PC-9 (cell line): ENCODE measurements around the gene ACVR1. TPM values are rescaled to one million over a fixed set of nuclear protein-coding genes. Genes with fewer than 3 reads are reported as not detected.

Source experiments
- BruUV-seq: library from RNA; stranded (reverse); fragments of 400-500 nt; replicated peaks from 2 replicates; lab custom pipeline; 2021; lab: Mats Ljungman, UMichigan
- CTCF ChIA-PET: fragments of 300-600 bp; sonication (Branson Sonifier 250); formaldehyde crosslinking; loops from one replicate; lab custom pipeline; 2022; ENCODE audit warnings: antibody characterized with exemption; lab: Charles Lee
- POLR2A ChIA-PET: fragments of 300-600 bp; sonication (Branson Sonifier 250); formaldehyde crosslinking; loops from one replicate; lab custom pipeline; 2022; ENCODE audit warnings: antibody characterized with exemption; ENCODE audit not compliant: unreplicated experiment; lab: Charles Lee
- DNase-seq, 2 experiments: peaks; one replicate each; pipeline versions ENCODE4 v3.0.0 to v3.0.0-alpha.2; 2015 to 2022; ENCODE audit warnings: mixed read lengths in 1 of 2
- H2AFZ ChIP-seq: fragments of 200-600 bp; sonication (generic); 2 replicates; pipeline ENCODE4 v1.8.1; 2017; ENCODE audit warnings: antibody characterized with exemption
- H3F3A ChIP-seq: fragments of 200-600 bp; sonication (generic); 2 replicates; pipeline ENCODE4 v1.8.1; 2017; ENCODE audit warnings: antibody characterized with exemption, mild to moderate bottlenecking, low read depth; ENCODE audit not compliant: insufficient read depth
- H3K27ac ChIP-seq: fragments of 200-600 bp; sonication (generic); 2 replicates; pipeline ENCODE4 v1.6.1; 2016; ENCODE audit warnings: mixed run types
- H3K27me3 ChIP-seq: fragments of 200-600 bp; sonication (generic); 2 replicates; pipeline ENCODE4 v1.6.1; 2016; ENCODE audit warnings: low read depth, mixed run types; ENCODE audit not compliant: insufficient read depth
- H3K36me3 ChIP-seq: fragments of 200-600 bp; sonication (generic); 2 replicates; pipeline ENCODE4 v1.6.1; 2016; ENCODE audit warnings: low read depth, mixed run types
- H3K4me1 ChIP-seq: fragments of 200-600 bp; sonication (generic); replicated peaks from 2 replicates; pipeline ENCODE4 v1.6.1; 2016; ENCODE audit warnings: mixed run types; ENCODE audit not compliant: insufficient read depth
- H3K4me2 ChIP-seq: fragments of 200-600 bp; sonication (generic); 2 replicates; pipeline ENCODE4 v1.6.1; 2017; ENCODE audit warnings: mixed run types
- H3K4me3 ChIP-seq: fragments of 200-600 bp; sonication (generic); 2 replicates; pipeline ENCODE4 v1.6.1; 2016; ENCODE audit warnings: mixed run types
- H3K79me2 ChIP-seq: fragments of 200-600 bp; sonication (generic); 2 replicates; pipeline ENCODE4 v1.6.1; 2017; ENCODE audit warnings: low read depth, mixed run types
- H3K9me2 ChIP-seq: fragments of 200-600 bp; sonication (generic); 2 replicates; pipeline ENCODE4 v1.8.1; 2017; ENCODE audit warnings: mild to moderate bottlenecking; ENCODE audit not compliant: insufficient read depth
- H3K9me3 ChIP-seq: fragments of 200-600 bp; sonication (generic); 2 replicates; pipeline ENCODE4 v1.8.1; 2016; ENCODE audit warnings: low read depth; ENCODE audit not compliant: insufficient read depth
- H4K20me1 ChIP-seq: fragments of 200-600 bp; sonication (generic); 2 replicates; pipeline ENCODE4 v1.8.1; 2017; ENCODE audit not compliant: insufficient read depth
- CTCF ChIP-seq: fragments of 200-600 bp; sonication (generic); conservative IDR thresholded peaks from 2 replicates; pipeline ENCODE4 v1.6.1; 2017; ENCODE audit warnings: mixed run types, antibody characterized with exemption, mild to moderate bottlenecking, moderate library complexity
- EZH2 ChIP-seq: fragments of 200-600 bp; sonication (generic); IDR thresholded peaks from 2 replicates; pipeline ENCODE4 v1.8.0; 2017; ENCODE audit warnings: antibody characterized with exemption, low read depth
- intact Hi-C: fragments of 100-400 bp; cut with micrococcal nuclease; formaldehyde crosslinking; loops from one replicate; pipeline ENCODE4 v1.10.0; 2022; ENCODE audit not compliant: unreplicated experiment
- total RNA-seq: library from RNA; stranded (reverse); gene quantifications from 2 replicates; pipeline ENCODE4 v1.2.3, GENCODE V29; 2021

The ACVR1 gene
- total RNA-seq, 1 experiment from 2014 or later: 8.9 TPM

- Histone ChIP-seq H3K9me3 (no peaks in the 10 kb centered on the region), H3K4me1 (no peaks in the 10 kb centered on the region), H4K20me1 (no peaks in the 10 kb centered on the region), H3K27me3 (no peaks in the 10 kb centered on the region), H3K27ac (no peak overlapping the region), H3K9me2 (no peaks in the 10 kb centered on the region), H3K4me2 (no peak overlapping the region), H3F3A (no peaks in the 10 kb centered on the region), H3K4me3 (no peak overlapping the region), H3K36me3 (no peaks in the 10 kb centered on the region), H3K79me2 (no peaks in the 10 kb centered on the region), H2AFZ (no peak overlapping the region)
- intact Hi-C loops: loop anchor here (5.0 kb wide), 1 partner anchor 97 kb away; the partner anchor contains the start of gene ACVR1
- TF ChIP-seq EZH2 (no peak), CTCF (no peak)
- DNase-seq: no peak
- ChIA-PET CTCF (no interaction called here), POLR2A (interaction anchor here (0.7 kb wide), 1 partner anchor 855 kb away, joined by 16 read pairs; no protein-coding TSS in a partner anchor)
- BruUV-seq: no TSS peak
Measured at GRCh38 chr2:157780211-157780610, 95.9 kb downstream of the ACVR1 start.

GRCh38 chr2:157779794-157780193 is 96.3 kb downstream of the ACVR1 start:
- no peak for DNase-seq
- H4K20me1 ChIP-seq: no peaks in the 10 kb centered on the region
- H3K9me2 ChIP-seq: no peaks in the 10 kb centered on the region
- H3K27me3 ChIP-seq: no peaks in the 10 kb centered on the region
- H3K4me2 ChIP-seq: no peak overlapping the region
- no peaks in the 10 kb centered on the region for H3K9me3 ChIP-seq
- H3K4me1 ChIP-seq: no peaks in the 10 kb centered on the region
- POLR2A ChIA-PET: no interaction called here
- H3K4me3 ChIP-seq: no peak overlapping the region
- no peaks in the 10 kb centered on the region for H3K36me3 ChIP-seq
- CTCF ChIA-PET: no interaction called here
- no peak for TF ChIP-seq CTCF
- TF ChIP-seq EZH2: no peak
- BruUV-seq: no TSS peak
- no peak overlapping the region for H3K27ac ChIP-seq
- no peaks in the 10 kb centered on the region for H3F3A ChIP-seq
- intact Hi-C loops: loop anchor here (2.0 to 10.0 kb wide), 4 partner anchors 98 to 973 kb away; partner anchors contain the start of gene ACVR1
- H2AFZ ChIP-seq: no peak overlapping the region
- H3K79me2 ChIP-seq: no peaks in the 10 kb centered on the region

- ChIA-PET CTCF (no interaction called here), POLR2A (no interaction called here)
- intact Hi-C loops: loop anchor here (5.0 to 10.0 kb wide), 2 partner anchors 283 to 975 kb away; no protein-coding TSS in a partner anchor
- Histone ChIP-seq H3K79me2 (no peaks in the 10 kb centered on the region), H3K4me3 (no peak overlapping the region), H3K9me3 (no peaks in the 10 kb centered on the region), H2AFZ (no peak overlapping the region), H3K4me1 (no peaks in the 10 kb centered on the region), H3K4me2 (no peak overlapping the region), H3K27ac (no peak overlapping the region), H3K27me3 (no peaks in the 10 kb centered on the region), H3F3A (no peaks in the 10 kb centered on the region), H4K20me1 (no peaks in the 10 kb centered on the region), H3K9me2 (no peaks in the 10 kb centered on the region), H3K36me3 (no peaks in the 10 kb centered on the region)
- TF ChIP-seq EZH2 (no peak), CTCF (peak; percentile 72)
- peak in 1 of 2 experiments; percentile 19 for DNase-seq
- no TSS peak for BruUV-seq
Measured at GRCh38 chr2:157777427-157777826, 98.7 kb downstream of the ACVR1 start.
